PC-9 (cell line): ENCODE measurements around the gene SERTAD4. TPM values are rescaled to one million over a fixed set of nuclear protein-coding genes. Genes with fewer than 3 reads are reported as not detected.

ENCODE experiments used
- BruUV-seq: library from RNA; stranded (reverse); fragments of 400-500 nt; replicated peaks from 2 replicates; lab custom pipeline; 2021; lab: Mats Ljungman, UMichigan
- CTCF ChIA-PET: fragments of 300-600 bp; sonication (Branson Sonifier 250); formaldehyde crosslinking; loops from one replicate; lab custom pipeline; 2022; ENCODE audit warnings: antibody characterized with exemption; lab: Charles Lee
- POLR2A ChIA-PET: fragments of 300-600 bp; sonication (Branson Sonifier 250); formaldehyde crosslinking; loops from one replicate; lab custom pipeline; 2022; ENCODE audit warnings: antibody characterized with exemption; ENCODE audit not compliant: unreplicated experiment; lab: Charles Lee
- DNase-seq, 2 experiments: peaks; one replicate each; pipeline versions ENCODE4 v3.0.0 to v3.0.0-alpha.2; 2015 to 2022; ENCODE audit warnings: mixed read lengths in 1 of 2
- H2AFZ ChIP-seq: fragments of 200-600 bp; sonication (generic); 2 replicates; pipeline ENCODE4 v1.8.1; 2017; ENCODE audit warnings: antibody characterized with exemption
- H3F3A ChIP-seq: fragments of 200-600 bp; sonication (generic); 2 replicates; pipeline ENCODE4 v1.8.1; 2017; ENCODE audit warnings: antibody characterized with exemption, mild to moderate bottlenecking, low read depth; ENCODE audit not compliant: insufficient read depth
- H3K27ac ChIP-seq: fragments of 200-600 bp; sonication (generic); 2 replicates; pipeline ENCODE4 v1.6.1; 2016; ENCODE audit warnings: mixed run types
- H3K27me3 ChIP-seq: fragments of 200-600 bp; sonication (generic); 2 replicates; pipeline ENCODE4 v1.6.1; 2016; ENCODE audit warnings: low read depth, mixed run types; ENCODE audit not compliant: insufficient read depth
- H3K36me3 ChIP-seq: fragments of 200-600 bp; sonication (generic); 2 replicates; pipeline ENCODE4 v1.6.1; 2016; ENCODE audit warnings: low read depth, mixed run types
- H3K4me1 ChIP-seq: fragments of 200-600 bp; sonication (generic); replicated peaks from 2 replicates; pipeline ENCODE4 v1.6.1; 2016; ENCODE audit warnings: mixed run types; ENCODE audit not compliant: insufficient read depth
- H3K4me2 ChIP-seq: fragments of 200-600 bp; sonication (generic); 2 replicates; pipeline ENCODE4 v1.6.1; 2017; ENCODE audit warnings: mixed run types
- H3K4me3 ChIP-seq: fragments of 200-600 bp; sonication (generic); 2 replicates; pipeline ENCODE4 v1.6.1; 2016; ENCODE audit warnings: mixed run types
- H3K79me2 ChIP-seq: fragments of 200-600 bp; sonication (generic); 2 replicates; pipeline ENCODE4 v1.6.1; 2017; ENCODE audit warnings: low read depth, mixed run types
- H3K9me2 ChIP-seq: fragments of 200-600 bp; sonication (generic); 2 replicates; pipeline ENCODE4 v1.8.1; 2017; ENCODE audit warnings: mild to moderate bottlenecking; ENCODE audit not compliant: insufficient read depth
- H3K9me3 ChIP-seq: fragments of 200-600 bp; sonication (generic); 2 replicates; pipeline ENCODE4 v1.8.1; 2016; ENCODE audit warnings: low read depth; ENCODE audit not compliant: insufficient read depth
- H4K20me1 ChIP-seq: fragments of 200-600 bp; sonication (generic); 2 replicates; pipeline ENCODE4 v1.8.1; 2017; ENCODE audit not compliant: insufficient read depth
- CTCF ChIP-seq: fragments of 200-600 bp; sonication (generic); conservative IDR thresholded peaks from 2 replicates; pipeline ENCODE4 v1.6.1; 2017; ENCODE audit warnings: mixed run types, antibody characterized with exemption, mild to moderate bottlenecking, moderate library complexity
- EZH2 ChIP-seq: fragments of 200-600 bp; sonication (generic); IDR thresholded peaks from 2 replicates; pipeline ENCODE4 v1.8.0; 2017; ENCODE audit warnings: antibody characterized with exemption, low read depth
- intact Hi-C: fragments of 100-400 bp; cut with micrococcal nuclease; formaldehyde crosslinking; loops from one replicate; pipeline ENCODE4 v1.10.0; 2022; ENCODE audit not compliant: unreplicated experiment
- total RNA-seq: library from RNA; stranded (reverse); gene quantifications from 2 replicates; pipeline ENCODE4 v1.2.3, GENCODE V29; 2021

Gene SERTAD4
- total RNA-seq, 1 experiment from 2014 or later, result 22.6 TPM

GRCh38 chr1:210257698-210258529, 25.3 kb downstream of the SERTAD4 start:
- H4K20me1 ChIP-seq, result no peaks in the 10 kb centered on the region
- no peaks in the 10 kb centered on the region for H3K9me3 ChIP-seq
- ChIA-PET POLR2A (no interaction called here), CTCF (interaction anchor here (0.6 kb wide), 1 partner anchor 10 kb away, joined by 3 read pairs; no protein-coding TSS in a partner anchor)
- H3K4me1 ChIP-seq, result peaks cover 7% of the 10 kb centered on the region
- no peaks in the 10 kb centered on the region for H3K9me2 ChIP-seq
- DNase-seq, result no peak
- H3K4me3 ChIP-seq, result no peak overlapping the region
- no peak for TF ChIP-seq CTCF
- no peak for TF ChIP-seq EZH2
- no peaks in the 10 kb centered on the region for H3K27me3 ChIP-seq
- H3K36me3 ChIP-seq, result no peaks in the 10 kb centered on the region
- no peak overlapping the region for H3K4me2 ChIP-seq
- no peaks in the 10 kb centered on the region for H3F3A ChIP-seq
- no peak overlapping the region for H3K27ac ChIP-seq
- no peaks in the 10 kb centered on the region for H3K79me2 ChIP-seq
- no TSS peak for BruUV-seq
- intact Hi-C loops, result no loop called here
- H2AFZ ChIP-seq, result no peak overlapping the region

GRCh38 chr1:210259561-210259960, 27.0 kb downstream of the SERTAD4 start:
- H4K20me1 ChIP-seq, result no peaks in the 10 kb centered on the region
- no peak overlapping the region for H3K27ac ChIP-seq
- ChIA-PET POLR2A (no interaction called here), CTCF (no interaction called here)
- TF ChIP-seq CTCF (no peak), EZH2 (no peak)
- intact Hi-C loops, result no loop called here
- H2AFZ ChIP-seq, result no peak overlapping the region
- no TSS peak for BruUV-seq
- H3K9me2 ChIP-seq, result no peaks in the 10 kb centered on the region
- H3F3A ChIP-seq, result no peaks in the 10 kb centered on the region
- H3K4me3 ChIP-seq, result no peak overlapping the region
- H3K4me2 ChIP-seq, result no peak overlapping the region
- H3K27me3 ChIP-seq, result no peaks in the 10 kb centered on the region
- H3K36me3 ChIP-seq, result no peaks in the 10 kb centered on the region
- no peaks in the 10 kb centered on the region for H3K4me1 ChIP-seq
- H3K9me3 ChIP-seq, result no peaks in the 10 kb centered on the region
- no peak for DNase-seq
- no peaks in the 10 kb centered on the region for H3K79me2 ChIP-seq

- intact Hi-C loops, result no loop called here
- no TSS peak for BruUV-seq
- no peak overlapping the region for H3K27ac ChIP-seq
- H3K9me3 ChIP-seq, result no peaks in the 10 kb centered on the region
- TF ChIP-seq CTCF (no peak), EZH2 (no peak)
- H3K9me2 ChIP-seq, result no peaks in the 10 kb centered on the region
- no peak overlapping the region for H3K4me2 ChIP-seq
- H3K36me3 ChIP-seq, result no peaks in the 10 kb centered on the region
- peaks cover 4% of the 10 kb centered on the region; the same call in 1 of the 2 replicates for H3K4me1 ChIP-seq
- H3F3A ChIP-seq, result peaks cover 5% of the 10 kb centered on the region; the same call in 1 of the 2 replicates
- no peak overlapping the region for H2AFZ ChIP-seq
- CTCF ChIA-PET, result no interaction called here
- no peak overlapping the region for H3K4me3 ChIP-seq
- no peak for DNase-seq
- H4K20me1 ChIP-seq, result no peaks in the 10 kb centered on the region
- H3K79me2 ChIP-seq, result no peaks in the 10 kb centered on the region
- POLR2A ChIA-PET, result no interaction called here
- H3K27me3 ChIP-seq, result no peaks in the 10 kb centered on the region
Measured at GRCh38 chr1:210260096-210260495, 27.5 kb downstream of the SERTAD4 start.
